GM23338 (cell line): ENCODE results near the gene BRAF. TPM values are rescaled to one million over a fixed set of nuclear protein-coding genes. Genes with fewer than 3 reads are reported as not detected.

ENCODE experiments used
- ATAC-seq: fragments of 200-7000 bp; cut with Tn5 transposase; 3 replicates; pipeline ENCODE4 v1.9.1; 2020
- DNase-seq: peaks from one replicate; pipeline ENCODE4 v3.0.0-alpha.2; 2015; ENCODE audit warnings: low spot score
- H2AFZ ChIP-seq: fragments of 200-600 bp; sonication (generic); 2 replicates; pipeline ENCODE4 v1.8.0; 2016; ENCODE audit warnings: antibody characterized with exemption, mild to moderate bottlenecking, moderate library complexity
- H3F3A ChIP-seq: fragments of 200-600 bp; sonication (generic); replicated peaks from 2 replicates; pipeline ENCODE4 v1.8.0; 2017; ENCODE audit warnings: antibody characterized with exemption, mixed run types, low read depth
- H3K27ac ChIP-seq: fragments of 200-600 bp; sonication (generic); 2 replicates; pipeline ENCODE4 v1.6.1; 2016; ENCODE audit warnings: low read depth
- H3K27me3 ChIP-seq: fragments of 200-600 bp; sonication (generic); 2 replicates; pipeline ENCODE4 v1.8.0; 2016; ENCODE audit warnings: mild to moderate bottlenecking, mixed run types, moderate library complexity; ENCODE audit not compliant: insufficient read depth
- H3K36me3 ChIP-seq: fragments of 200-600 bp; sonication (generic); 2 replicates; pipeline ENCODE4 v1.8.0; 2016; ENCODE audit warnings: mild to moderate bottlenecking; ENCODE audit not compliant: insufficient read depth
- H3K4me1 ChIP-seq: fragments of 200-600 bp; sonication (generic); 2 replicates; pipeline ENCODE4 v1.8.0; 2016; ENCODE audit warnings: mild to moderate bottlenecking, moderate library complexity; ENCODE audit not compliant: insufficient read depth
- H3K4me2 ChIP-seq: fragments of 200-600 bp; sonication (generic); 2 replicates; pipeline ENCODE4 v1.7.1; 2017; ENCODE audit warnings: mixed run types
- H3K4me3 ChIP-seq: fragments of 200-600 bp; sonication (generic); 2 replicates; pipeline ENCODE4 v1.6.1; 2016; ENCODE audit warnings: mixed run types
- H3K79me2 ChIP-seq: fragments of 200-600 bp; sonication (generic); replicated peaks from 2 replicates; pipeline ENCODE4 v1.8.0; 2017; ENCODE audit warnings: mild to moderate bottlenecking; ENCODE audit not compliant: insufficient read depth
- H3K9me2 ChIP-seq: fragments of 200-600 bp; sonication (generic); 2 replicates; pipeline ENCODE4 v1.8.0; 2017; ENCODE audit not compliant: insufficient read depth
- H4K20me1 ChIP-seq: fragments of 200-600 bp; sonication (generic); replicated peaks from 2 replicates; pipeline ENCODE4 v1.8.0; 2017; ENCODE audit warnings: mild to moderate bottlenecking; ENCODE audit not compliant: insufficient read depth
- H3K27ac Mint-ChIP-seq: 2 replicates; pipeline ENCODE4 v1.8.0; 2020; ENCODE audit warnings: inconsistent platforms, mild to moderate bottlenecking, moderate library complexity, mixed read lengths
- H3K27me3 Mint-ChIP-seq: 3 replicates; pipeline ENCODE4 v1.8.0; 2022; ENCODE audit warnings: low read depth, mild to moderate bottlenecking, moderate library complexity, mixed read lengths, inconsistent platforms; ENCODE audit not compliant: insufficient read depth, poor library complexity
- H3K36me3 Mint-ChIP-seq: 3 replicates; pipeline ENCODE4 v1.8.0; 2021; ENCODE audit warnings: low read depth, mild to moderate bottlenecking, inconsistent platforms, moderate library complexity, mixed read lengths
- H3K4me1 Mint-ChIP-seq: 3 replicates; pipeline ENCODE4 v1.8.0; 2020; ENCODE audit warnings: mild to moderate bottlenecking, inconsistent platforms, mixed read lengths
- H3K4me3 Mint-ChIP-seq: 3 replicates; pipeline ENCODE4 v1.8.0; 2021; ENCODE audit warnings: moderate library complexity, mild to moderate bottlenecking, inconsistent platforms, mixed read lengths
- H3K9me3 Mint-ChIP-seq: 3 replicates; pipeline ENCODE4 v1.8.0; 2020; ENCODE audit warnings: moderate library complexity, mild to moderate bottlenecking, inconsistent platforms, mixed read lengths
- CREB1 ChIP-seq: fragments of 250-450 bp; sonication (Bioruptor Pico); IDR thresholded peaks from 2 replicates; pipeline ENCODE4 v1.5.0; 2020; ENCODE audit warnings: low read depth, mild to moderate bottlenecking, moderate library complexity
- CTCF ChIP-seq, 2 experiments: fragments of 200-600 bp in 1 of 2; sonication (generic) in 1 of 2; conservative IDR thresholded peaks; 2 replicates each; pipeline versions ENCODE4 v1.5.1 to v1.6.1; 2016 to 2017; ENCODE audit warnings: antibody characterized with exemption in 2 of 2, low read depth in 2 of 2, mild to moderate bottlenecking in 2 of 2, moderate library complexity in 1 of 2
- EZH2 ChIP-seq: fragments of 200-600 bp; sonication (generic); IDR thresholded peaks from one replicate; pipeline ENCODE4 v1.8.0; 2017; ENCODE audit warnings: antibody characterized with exemption, mild to moderate bottlenecking, low read depth; ENCODE audit not compliant: unreplicated experiment
- EZH2phosphoT487 ChIP-seq: fragments of 200-600 bp; sonication (generic); IDR thresholded peaks from one replicate; pipeline ENCODE4 v1.8.1; 2018; ENCODE audit warnings: antibody characterized with exemption; ENCODE audit not compliant: unreplicated experiment
- JUNB ChIP-seq: IDR thresholded peaks from one replicate; pipeline ENCODE4 v1.6.1; 2016; ENCODE audit warnings: antibody characterized with exemption; ENCODE audit not compliant: unreplicated experiment
- NANOG ChIP-seq: IDR thresholded peaks from 2 replicates; pipeline ENCODE4 v1.6.1; 2016; ENCODE audit warnings: antibody characterized with exemption, borderline replicate concordance
- POLR2AphosphoS5 ChIP-seq: IDR thresholded peaks from 2 replicates; pipeline ENCODE4 v1.6.1; 2016; ENCODE audit warnings: antibody characterized with exemption, low read depth
- STAT1 ChIP-seq: IDR thresholded peaks from one replicate; pipeline ENCODE4 v1.6.1; 2016; ENCODE audit warnings: antibody characterized with exemption; ENCODE audit not compliant: unreplicated experiment
- ZNF114 ChIP-seq: fragments of 250-450 bp; sonication (Bioruptor Pico); IDR thresholded peaks from 2 replicates; pipeline ENCODE4 v1.5.0; 2020; ENCODE audit warnings: mild to moderate bottlenecking, moderate library complexity
- ZNF331 ChIP-seq: fragments of 250-450 bp; sonication (Bioruptor Pico); IDR thresholded peaks from 2 replicates; pipeline ENCODE4 v1.5.0; 2020; ENCODE audit warnings: low read depth, mild to moderate bottlenecking, moderate library complexity
- polyA plus RNA-seq: library from polyadenylated mRNA; unstranded; fragments of >200 nt; fragmentation: Nextera tagmentation; extraction: Ambion mirVana; gene quantifications from 2 replicates; pipeline ENCODE4 v1.2.1, GENCODE V29; 2016
- total RNA-seq: library from RNA; depleted of rRNA; stranded (reverse); fragments of >200 nt; shearing (Covaris generic); gene quantifications from 2 replicates; pipeline ENCODE4 v1.2.3, GENCODE V29; 2014
- TF ChIP-seq, protein P1 (sequence below): fragments of 250-450 bp; sonication (Bioruptor Pico); IDR thresholded peaks from 2 replicates; pipeline ENCODE4 v1.5.0; 2020; ENCODE audit warnings: mild to moderate bottlenecking, moderate library complexity
- TF ChIP-seq, protein P2 (sequence below): IDR thresholded peaks from 2 replicates; pipeline ENCODE4 v1.6.1; 2016; ENCODE audit warnings: antibody characterized with exemption
- TF ChIP-seq, protein P3 (sequence below): IDR thresholded peaks from one replicate; pipeline ENCODE4 v1.6.1; 2018; ENCODE audit warnings: antibody characterized with exemption; ENCODE audit not compliant: unreplicated experiment

Gene BRAF
- total and polyA plus RNA-seq, 2 experiments from 2014 or later, result 14.6 to 36.8 TPM

GRCh38 chr7:140723574-140723973 is 201.2 kb downstream of the BRAF start:
- no peak for DNase-seq
- peaks cover 2% of the 10 kb centered on the region for H3K27me3 Mint-ChIP-seq
- ATAC-seq, result no peak
- Histone ChIP-seq H3K27me3 (no peaks in the 10 kb centered on the region), H3K4me1 (no peaks in the 10 kb centered on the region), H2AFZ (no peak overlapping the region), H3K36me3 (no peaks in the 10 kb centered on the region), H3K4me2 (no peak overlapping the region), H4K20me1 (no peaks in the 10 kb centered on the region), H3K4me3 (no peak overlapping the region), H3K79me2 (no peaks in the 10 kb centered on the region), H3K27ac (no peak overlapping the region), H3K9me2 (no peaks in the 10 kb centered on the region), H3F3A (no peaks in the 10 kb centered on the region)
- no peaks in the 10 kb centered on the region for H3K9me3 Mint-ChIP-seq
- no peak overlapping the region for H3K4me3 Mint-ChIP-seq
- TF ChIP-seq EZH2, result no peak
- TF ChIP-seq CREB1 (CRISPR knock-in tag), result no peak
- TF ChIP-seq ZNF331 (CRISPR knock-in tag), result no peak
- no peak for TF ChIP-seq CTCF (conservative IDR thresholded peaks at IDR 0.05; ENCODE audit: low read depth in 2 of 2)
- no peak for TF ChIP-seq STAT1
- no peak for TF ChIP-seq POLR2AphosphoS5
- TF ChIP-seq JUNB, result no peak
- TF ChIP-seq ZNF114 (CRISPR knock-in tag), result no peak
- no peak for TF ChIP-seq NANOG
- TF ChIP-seq, protein P1, sequence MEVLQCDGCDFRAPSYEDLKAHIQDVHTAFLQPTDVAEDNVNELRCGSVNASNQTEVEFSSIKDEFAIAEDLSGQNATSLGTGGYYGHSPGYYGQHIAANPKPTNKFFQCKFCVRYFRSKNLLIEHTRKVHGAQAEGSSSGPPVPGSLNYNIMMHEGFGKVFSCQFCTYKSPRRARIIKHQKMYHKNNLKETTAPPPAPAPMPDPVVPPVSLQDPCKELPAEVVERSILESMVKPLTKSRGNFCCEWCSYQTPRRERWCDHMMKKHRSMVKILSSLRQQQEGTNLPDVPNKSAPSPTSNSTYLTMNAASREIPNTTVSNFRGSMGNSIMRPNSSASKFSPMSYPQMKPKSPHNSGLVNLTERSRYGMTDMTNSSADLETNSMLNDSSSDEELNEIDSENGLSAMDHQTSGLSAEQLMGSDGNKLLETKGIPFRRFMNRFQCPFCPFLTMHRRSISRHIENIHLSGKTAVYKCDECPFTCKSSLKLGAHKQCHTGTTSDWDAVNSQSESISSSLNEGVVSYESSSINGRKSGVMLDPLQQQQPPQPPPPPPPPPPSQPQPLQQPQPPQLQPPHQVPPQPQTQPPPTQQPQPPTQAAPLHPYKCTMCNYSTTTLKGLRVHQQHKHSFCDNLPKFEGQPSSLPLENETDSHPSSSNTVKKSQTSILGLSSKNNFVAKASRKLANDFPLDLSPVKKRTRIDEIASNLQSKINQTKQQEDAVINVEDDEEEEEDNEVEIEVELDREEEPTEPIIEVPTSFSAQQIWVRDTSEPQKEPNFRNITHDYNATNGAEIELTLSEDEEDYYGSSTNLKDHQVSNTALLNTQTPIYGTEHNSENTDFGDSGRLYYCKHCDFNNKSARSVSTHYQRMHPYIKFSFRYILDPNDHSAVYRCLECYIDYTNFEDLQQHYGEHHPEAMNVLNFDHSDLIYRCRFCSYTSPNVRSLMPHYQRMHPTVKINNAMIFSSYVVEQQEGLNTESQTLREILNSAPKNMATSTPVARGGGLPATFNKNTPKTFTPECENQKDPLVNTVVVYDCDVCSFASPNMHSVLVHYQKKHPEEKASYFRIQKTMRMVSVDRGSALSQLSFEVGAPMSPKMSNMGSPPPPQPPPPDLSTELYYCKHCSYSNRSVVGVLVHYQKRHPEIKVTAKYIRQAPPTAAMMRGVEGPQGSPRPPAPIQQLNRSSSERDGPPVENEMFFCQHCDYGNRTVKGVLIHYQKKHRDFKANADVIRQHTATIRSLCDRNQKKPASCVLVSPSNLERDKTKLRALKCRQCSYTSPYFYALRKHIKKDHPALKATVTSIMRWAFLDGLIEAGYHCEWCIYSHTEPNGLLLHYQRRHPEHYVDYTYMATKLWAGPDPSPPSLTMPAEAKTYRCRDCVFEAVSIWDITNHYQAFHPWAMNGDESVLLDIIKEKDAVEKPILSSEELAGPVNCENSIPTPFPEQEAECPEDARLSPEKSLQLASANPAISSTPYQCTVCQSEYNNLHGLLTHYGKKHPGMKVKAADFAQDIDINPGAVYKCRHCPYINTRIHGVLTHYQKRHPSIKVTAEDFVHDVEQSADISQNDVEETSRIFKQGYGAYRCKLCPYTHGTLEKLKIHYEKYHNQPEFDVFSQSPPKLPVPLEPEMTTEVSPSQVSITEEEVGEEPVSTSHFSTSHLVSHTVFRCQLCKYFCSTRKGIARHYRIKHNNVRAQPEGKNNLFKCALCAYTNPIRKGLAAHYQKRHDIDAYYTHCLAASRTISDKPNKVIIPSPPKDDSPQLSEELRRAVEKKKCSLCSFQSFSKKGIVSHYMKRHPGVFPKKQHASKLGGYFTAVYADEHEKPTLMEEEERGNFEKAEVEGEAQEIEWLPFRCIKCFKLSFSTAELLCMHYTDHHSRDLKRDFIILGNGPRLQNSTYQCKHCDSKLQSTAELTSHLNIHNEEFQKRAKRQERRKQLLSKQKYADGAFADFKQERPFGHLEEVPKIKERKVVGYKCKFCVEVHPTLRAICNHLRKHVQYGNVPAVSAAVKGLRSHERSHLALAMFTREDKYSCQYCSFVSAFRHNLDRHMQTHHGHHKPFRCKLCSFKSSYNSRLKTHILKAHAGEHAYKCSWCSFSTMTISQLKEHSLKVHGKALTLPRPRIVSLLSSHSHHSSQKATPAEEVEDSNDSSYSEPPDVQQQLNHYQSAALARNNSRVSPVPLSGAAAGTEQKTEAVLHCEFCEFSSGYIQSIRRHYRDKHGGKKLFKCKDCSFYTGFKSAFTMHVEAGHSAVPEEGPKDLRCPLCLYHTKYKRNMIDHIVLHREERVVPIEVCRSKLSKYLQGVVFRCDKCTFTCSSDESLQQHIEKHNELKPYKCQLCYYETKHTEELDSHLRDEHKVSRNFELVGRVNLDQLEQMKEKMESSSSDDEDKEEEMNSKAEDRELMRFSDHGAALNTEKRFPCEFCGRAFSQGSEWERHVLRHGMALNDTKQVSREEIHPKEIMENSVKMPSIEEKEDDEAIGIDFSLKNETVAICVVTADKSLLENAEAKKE (CRISPR knock-in tag), result no peak
- TF ChIP-seq EZH2phosphoT487, result no peak
- TF ChIP-seq, protein P2, sequence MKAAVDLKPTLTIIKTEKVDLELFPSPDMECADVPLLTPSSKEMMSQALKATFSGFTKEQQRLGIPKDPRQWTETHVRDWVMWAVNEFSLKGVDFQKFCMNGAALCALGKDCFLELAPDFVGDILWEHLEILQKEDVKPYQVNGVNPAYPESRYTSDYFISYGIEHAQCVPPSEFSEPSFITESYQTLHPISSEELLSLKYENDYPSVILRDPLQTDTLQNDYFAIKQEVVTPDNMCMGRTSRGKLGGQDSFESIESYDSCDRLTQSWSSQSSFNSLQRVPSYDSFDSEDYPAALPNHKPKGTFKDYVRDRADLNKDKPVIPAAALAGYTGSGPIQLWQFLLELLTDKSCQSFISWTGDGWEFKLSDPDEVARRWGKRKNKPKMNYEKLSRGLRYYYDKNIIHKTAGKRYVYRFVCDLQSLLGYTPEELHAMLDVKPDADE, result no peak
- TF ChIP-seq, protein P3, sequence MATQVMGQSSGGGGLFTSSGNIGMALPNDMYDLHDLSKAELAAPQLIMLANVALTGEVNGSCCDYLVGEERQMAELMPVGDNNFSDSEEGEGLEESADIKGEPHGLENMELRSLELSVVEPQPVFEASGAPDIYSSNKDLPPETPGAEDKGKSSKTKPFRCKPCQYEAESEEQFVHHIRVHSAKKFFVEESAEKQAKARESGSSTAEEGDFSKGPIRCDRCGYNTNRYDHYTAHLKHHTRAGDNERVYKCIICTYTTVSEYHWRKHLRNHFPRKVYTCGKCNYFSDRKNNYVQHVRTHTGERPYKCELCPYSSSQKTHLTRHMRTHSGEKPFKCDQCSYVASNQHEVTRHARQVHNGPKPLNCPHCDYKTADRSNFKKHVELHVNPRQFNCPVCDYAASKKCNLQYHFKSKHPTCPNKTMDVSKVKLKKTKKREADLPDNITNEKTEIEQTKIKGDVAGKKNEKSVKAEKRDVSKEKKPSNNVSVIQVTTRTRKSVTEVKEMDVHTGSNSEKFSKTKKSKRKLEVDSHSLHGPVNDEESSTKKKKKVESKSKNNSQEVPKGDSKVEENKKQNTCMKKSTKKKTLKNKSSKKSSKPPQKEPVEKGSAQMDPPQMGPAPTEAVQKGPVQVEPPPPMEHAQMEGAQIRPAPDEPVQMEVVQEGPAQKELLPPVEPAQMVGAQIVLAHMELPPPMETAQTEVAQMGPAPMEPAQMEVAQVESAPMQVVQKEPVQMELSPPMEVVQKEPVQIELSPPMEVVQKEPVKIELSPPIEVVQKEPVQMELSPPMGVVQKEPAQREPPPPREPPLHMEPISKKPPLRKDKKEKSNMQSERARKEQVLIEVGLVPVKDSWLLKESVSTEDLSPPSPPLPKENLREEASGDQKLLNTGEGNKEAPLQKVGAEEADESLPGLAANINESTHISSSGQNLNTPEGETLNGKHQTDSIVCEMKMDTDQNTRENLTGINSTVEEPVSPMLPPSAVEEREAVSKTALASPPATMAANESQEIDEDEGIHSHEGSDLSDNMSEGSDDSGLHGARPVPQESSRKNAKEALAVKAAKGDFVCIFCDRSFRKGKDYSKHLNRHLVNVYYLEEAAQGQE, result no peak
- H3K36me3 Mint-ChIP-seq, result no peaks in the 10 kb centered on the region
- H3K27ac Mint-ChIP-seq, result no peak overlapping the region
- H3K4me1 Mint-ChIP-seq, result no peaks in the 10 kb centered on the region
